ENCODE measurements around the gene AOC2. TPM values are rescaled to one million over a fixed set of nuclear protein-coding genes. Genes with fewer than 3 reads are reported as not detected.

The AOC2 gene
- total and polyA plus RNA-seq, 2 of the 13 experiments (the other 11 are each of a cell fraction or from before 2014, with no cell fraction given), result 1.2 to 3.3 TPM

- TF ChIP-seq NR2C2 (CRISPR knock-in tag; IDR thresholded peaks at IDR 0.05; ENCODE audit: borderline replicate concordance) (peak; percentile 84), MZF1 (CRISPR knock-in tag; IDR thresholded peaks at IDR 0.05; ENCODE audit: borderline replicate concordance) (no peak), GABPA (IDR thresholded peaks at IDR 0.05; ENCODE audit: low read depth, low read length) (no peak), GABPA (CRISPR knock-in tag; IDR thresholded peaks at IDR 0.05; ENCODE audit: low read depth) (peak; percentile 48; the same call in 1 of the 2 replicates), BRCA1 (CRISPR knock-in tag; IDR thresholded peaks at IDR 0.05) (no peak), TOPORS (CRISPR knock-in tag; IDR thresholded peaks at IDR 0.05) (peak; percentile 72; the same call in 1 of the 2 replicates), PHF8 (CRISPR knock-in tag; IDR thresholded peaks at IDR 0.05) (no peak), ZKSCAN1 (IDR thresholded peaks at IDR 0.05; ENCODE audit: low read length) (no peak), ZNF746 (CRISPR knock-in tag; IDR thresholded peaks at IDR 0.05) (no peak), LBX2 (CRISPR knock-in tag; IDR thresholded peaks at IDR 0.05; ENCODE audit: borderline replicate concordance) (no peak), GABPB1 (CRISPR knock-in tag; IDR thresholded peaks at IDR 0.05) (peak; percentile 45; the same call in 1 of the 2 replicates), ATM (IDR thresholded peaks at IDR 0.05; ENCODE audit: borderline replicate concordance) (no peak), NRL (CRISPR knock-in tag; IDR thresholded peaks at IDR 0.05; ENCODE audit: borderline replicate concordance) (0 out of 2 replicates have a peak, but pooled peaks have one; percentile 42), ZBTB25 (CRISPR knock-in tag; IDR thresholded peaks at IDR 0.05) (no peak), ZNF256 (CRISPR knock-in tag; conservative IDR thresholded peaks at IDR 0.05) (0 out of 2 replicates have a peak, but pooled peaks have one; percentile 36), NFIB (CRISPR knock-in tag; IDR thresholded peaks at IDR 0.05; ENCODE audit: borderline replicate concordance) (no peak), IKZF4 (CRISPR knock-in tag; IDR thresholded peaks at IDR 0.05; ENCODE audit: borderline replicate concordance, low read depth, not compliant biosample characterization) (no peak), ZNF674 (CRISPR knock-in tag; IDR thresholded peaks at IDR 0.05; ENCODE audit: low read depth) (no peak), TMF1 (CRISPR knock-in tag; IDR thresholded peaks at IDR 0.05; ENCODE audit: low read depth) (0 out of 2 replicates have a peak, but pooled peaks have one; percentile 67), CCDC6 (CRISPR knock-in tag; IDR thresholded peaks at IDR 0.05) (no peak), ZNF563 (CRISPR knock-in tag; IDR thresholded peaks at IDR 0.05) (no peak)
- TF ChIP-seq, protein P1, sequence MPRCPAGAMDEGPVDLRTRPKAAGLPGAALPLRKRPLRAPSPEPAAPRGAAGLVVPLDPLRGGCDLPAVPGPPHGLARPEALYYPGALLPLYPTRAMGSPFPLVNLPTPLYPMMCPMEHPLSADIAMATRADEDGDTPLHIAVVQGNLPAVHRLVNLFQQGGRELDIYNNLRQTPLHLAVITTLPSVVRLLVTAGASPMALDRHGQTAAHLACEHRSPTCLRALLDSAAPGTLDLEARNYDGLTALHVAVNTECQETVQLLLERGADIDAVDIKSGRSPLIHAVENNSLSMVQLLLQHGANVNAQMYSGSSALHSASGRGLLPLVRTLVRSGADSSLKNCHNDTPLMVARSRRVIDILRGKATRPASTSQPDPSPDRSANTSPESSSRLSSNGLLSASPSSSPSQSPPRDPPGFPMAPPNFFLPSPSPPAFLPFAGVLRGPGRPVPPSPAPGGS (CRISPR knock-in tag; IDR thresholded peaks at IDR 0.05), result no peak
- TF ChIP-seq, protein P2, sequence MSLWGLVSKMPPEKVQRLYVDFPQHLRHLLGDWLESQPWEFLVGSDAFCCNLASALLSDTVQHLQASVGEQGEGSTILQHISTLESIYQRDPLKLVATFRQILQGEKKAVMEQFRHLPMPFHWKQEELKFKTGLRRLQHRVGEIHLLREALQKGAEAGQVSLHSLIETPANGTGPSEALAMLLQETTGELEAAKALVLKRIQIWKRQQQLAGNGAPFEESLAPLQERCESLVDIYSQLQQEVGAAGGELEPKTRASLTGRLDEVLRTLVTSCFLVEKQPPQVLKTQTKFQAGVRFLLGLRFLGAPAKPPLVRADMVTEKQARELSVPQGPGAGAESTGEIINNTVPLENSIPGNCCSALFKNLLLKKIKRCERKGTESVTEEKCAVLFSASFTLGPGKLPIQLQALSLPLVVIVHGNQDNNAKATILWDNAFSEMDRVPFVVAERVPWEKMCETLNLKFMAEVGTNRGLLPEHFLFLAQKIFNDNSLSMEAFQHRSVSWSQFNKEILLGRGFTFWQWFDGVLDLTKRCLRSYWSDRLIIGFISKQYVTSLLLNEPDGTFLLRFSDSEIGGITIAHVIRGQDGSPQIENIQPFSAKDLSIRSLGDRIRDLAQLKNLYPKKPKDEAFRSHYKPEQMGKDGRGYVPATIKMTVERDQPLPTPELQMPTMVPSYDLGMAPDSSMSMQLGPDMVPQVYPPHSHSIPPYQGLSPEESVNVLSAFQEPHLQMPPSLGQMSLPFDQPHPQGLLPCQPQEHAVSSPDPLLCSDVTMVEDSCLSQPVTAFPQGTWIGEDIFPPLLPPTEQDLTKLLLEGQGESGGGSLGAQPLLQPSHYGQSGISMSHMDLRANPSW (CRISPR knock-in tag; IDR thresholded peaks at IDR 0.05; ENCODE audit: borderline replicate concordance), result 0 out of 2 replicates have a peak, but pooled peaks have one; percentile 6
- TF ChIP-seq, protein P3, sequence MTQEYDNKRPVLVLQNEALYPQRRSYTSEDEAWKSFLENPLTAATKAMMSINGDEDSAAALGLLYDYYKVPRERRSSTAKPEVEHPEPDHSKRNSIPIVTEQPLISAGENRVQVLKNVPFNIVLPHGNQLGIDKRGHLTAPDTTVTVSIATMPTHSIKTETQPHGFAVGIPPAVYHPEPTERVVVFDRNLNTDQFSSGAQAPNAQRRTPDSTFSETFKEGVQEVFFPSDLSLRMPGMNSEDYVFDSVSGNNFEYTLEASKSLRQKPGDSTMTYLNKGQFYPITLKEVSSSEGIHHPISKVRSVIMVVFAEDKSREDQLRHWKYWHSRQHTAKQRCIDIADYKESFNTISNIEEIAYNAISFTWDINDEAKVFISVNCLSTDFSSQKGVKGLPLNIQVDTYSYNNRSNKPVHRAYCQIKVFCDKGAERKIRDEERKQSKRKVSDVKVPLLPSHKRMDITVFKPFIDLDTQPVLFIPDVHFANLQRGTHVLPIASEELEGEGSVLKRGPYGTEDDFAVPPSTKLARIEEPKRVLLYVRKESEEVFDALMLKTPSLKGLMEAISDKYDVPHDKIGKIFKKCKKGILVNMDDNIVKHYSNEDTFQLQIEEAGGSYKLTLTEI (CRISPR knock-in tag; conservative IDR thresholded peaks at IDR 0.05), result no peak
Measured at GRCh38 chr17:42855048-42855596, 10.7 kb downstream of the AOC2 start (continued).

Data from HepG2 (cell line).